ENCODE results near the gene ESYT1. TPM values are rescaled to one million over a fixed set of nuclear protein-coding genes. Genes with fewer than 3 reads are reported as not detected.

The ESYT1 gene
- total and polyA plus RNA-seq, 8 donors: 8.6 to 142 (median 29.7) TPM

- H3K4me3 ChIP-seq: peak overlapping the region; percentile 55 to 73 (median 66)
- 1 to 4% (median 1%) methylated on average over 24 to 50 of the region's 50 CpGs for WGBS, 5 donors
- intact Hi-C loops (cut with DNase I; ENCODE audit: low total_unique reads): no loop called here
- peak; percentile 95 for DNase-seq
- H3K36me3 ChIP-seq: peaks cover 0 to 8% (median 3%) of the 10 kb centered on the region in 4 donors
- H3K27me3 ChIP-seq: peaks cover 0 to 15% (median 6%) of the 10 kb centered on the region in 3 donors
- H3K9me3 ChIP-seq: no peaks in the 10 kb centered on the region
- H3K4me1 ChIP-seq: peaks cover 18 to 42% (median 34%) of the 10 kb centered on the region in 4 donors
- peak overlapping the region; percentile 92 to 98 (median 93) for H3K27ac ChIP-seq
- TF ChIP-seq EP300 (IDR thresholded peaks at IDR 0.05) (no peak), POLR2AphosphoS5 (IDR thresholded peaks at IDR 0.05) (peak; percentile 18 to 74 (median 55)), CTCF (IDR thresholded peaks at IDR 0.05) (peak in 5 of 7 experiments; percentile 68 to 86 (median 83)), POLR2A (IDR thresholded peaks at IDR 0.05) (peak in 1 of 4 donors; percentile 58)
These were observed 48.9 kb upstream of the ESYT1 start for GRCh38 chr12:56078931-56079722.

GRCh38 chr12:56079723-56080555, 48.1 kb upstream of the ESYT1 start, which contains the start of gene ERBB3:
Gene ERBB3, plus strand, starts transcription at chr12:56080165. Its CDS starts 136 bp downstream, at chr12:56080301.
- Histone ChIP-seq H3K9me3 (no peaks in the 10 kb centered on the region), H3K27me3 (peaks cover 0 to 15% (median 6%) of the 10 kb centered on the region in 3 donors), H3K4me3 (peak within 1 kb of the TSS; percentile 55 to 73 (median 66)), H3K4me1 (peaks cover 20 to 50% (median 39%) of the 10 kb centered on the region in 4 donors), H3K27ac (peak within 1 kb of the TSS; percentile 92 to 98 (median 93)), H3K36me3 (peaks cover 0 to 15% (median 7%) of the 10 kb centered on the region in 4 donors)
- intact Hi-C loops (cut with DNase I; ENCODE audit: low total_unique reads): no loop called here
- TF ChIP-seq EP300 (IDR thresholded peaks at IDR 0.05) (no peak), POLR2AphosphoS5 (IDR thresholded peaks at IDR 0.05) (peak in 2 of 3 donors; percentile 84 to 93), POLR2A (IDR thresholded peaks at IDR 0.05) (peak in 2 of 4 donors; percentile 53 to 97), CTCF (IDR thresholded peaks at IDR 0.05) (peak in 3 of 7 experiments; percentile 8 to 37 (median 32))
- peak; percentile 89 to 95 for DNase-seq
- whole genome bisulfite sequencing, 5 donors: 0 to 1% (median 1%) methylated on average over 48 to 59 of the region's 59 CpGs

GRCh38 chr12:56080556-56081138, 47.4 kb upstream of the ESYT1 start:
- WGBS, 5 donors: 8 to 28% (median 10%) methylated on average over 17 to 20 of the region's 20 CpGs
- TF ChIP-seq EP300 (IDR thresholded peaks at IDR 0.05): no peak
- TF ChIP-seq POLR2A (IDR thresholded peaks at IDR 0.05): peak in 1 of 4 donors; percentile 17
- TF ChIP-seq POLR2AphosphoS5 (IDR thresholded peaks at IDR 0.05): peak in 2 of 3 donors; percentile 59 to 76
- TF ChIP-seq CTCF (IDR thresholded peaks at IDR 0.05): no peak
- H3K4me3 ChIP-seq: peak overlapping the region; percentile 55 to 73 (median 66)

More at GRCh38 chr12:56080556-56081138, 47.4 kb upstream of the ESYT1 start:
- DNase-seq: peak; percentile 70 to 86
- Histone ChIP-seq H3K36me3 (peaks cover 0 to 19% (median 11%) of the 10 kb centered on the region in 4 donors), H3K27ac (peak overlapping the region; percentile 92 to 98 (median 93)), H3K9me3 (no peaks in the 10 kb centered on the region), H3K4me1 (peaks cover 20 to 57% (median 46%) of the 10 kb centered on the region in 4 donors), H3K27me3 (peaks cover 0 to 15% (median 6%) of the 10 kb centered on the region in 3 donors)
- intact Hi-C loops (cut with DNase I; ENCODE audit: low total_unique reads): no loop called here
